OCI-LY7 (cell line): ENCODE results near the gene PPM1A. TPM values are rescaled to one million over a fixed set of nuclear protein-coding genes. Genes with fewer than 3 reads are reported as not detected.

Experiments used
- BruUV-seq: library from RNA; stranded (reverse); fragments of 400-500 nt; replicated peaks from 2 replicates; lab custom pipeline; 2021; lab: Mats Ljungman, UMichigan
- CTCF ChIA-PET: fragments of 300-600 bp; sonication (Branson Sonifier 250); formaldehyde crosslinking; loops from one replicate; lab custom pipeline; 2022; ENCODE audit warnings: antibody characterized with exemption; ENCODE audit not compliant: unreplicated experiment; lab: Charles Lee
- POLR2A ChIA-PET: fragments of 300-600 bp; sonication (Branson Sonifier 250); formaldehyde crosslinking; loops from one replicate; lab custom pipeline; 2022; ENCODE audit warnings: antibody characterized with exemption; lab: Charles Lee
- DNase-seq: peaks from one replicate; pipeline ENCODE4 v3.0.0-alpha.2; 2015; ENCODE audit warnings: low spot score
- H2AFZ ChIP-seq: fragments of 200-600 bp; sonication (generic), shearing (Covaris generic); 2 replicates; pipeline ENCODE4 v1.6.1; 2014; ENCODE audit warnings: mild to moderate bottlenecking, antibody characterized with exemption, low read length, moderate library complexity
- H3K27ac ChIP-seq: fragments of 200-600 bp; sonication (generic); 2 replicates; pipeline ENCODE4 v1.5.1; 2014; ENCODE audit warnings: mixed run types, low read depth, mild to moderate bottlenecking, moderate library complexity, low read length, inconsistent platforms; ENCODE audit not compliant: poor library complexity, severe bottlenecking
- H3K36me3 ChIP-seq: fragments of 200-600 bp; sonication (generic); 2 replicates; pipeline ENCODE4 v1.6.1; 2014; ENCODE audit warnings: mild to moderate bottlenecking, antibody characterized with exemption, low read length, moderate library complexity, mixed read lengths; ENCODE audit not compliant: insufficient read depth
- H3K4me1 ChIP-seq: fragments of 200-600 bp; sonication (generic); 2 replicates; pipeline ENCODE4 v1.5.1; 2014; ENCODE audit warnings: mild to moderate bottlenecking, low read length; ENCODE audit not compliant: insufficient read depth, poor library complexity, severe bottlenecking
- H3K4me2 ChIP-seq: fragments of 200-600 bp; sonication (generic); 2 replicates; pipeline ENCODE4 v1.6.1; 2014; ENCODE audit warnings: mild to moderate bottlenecking, low read length
- H3K4me3 ChIP-seq: fragments of 200-600 bp; sonication (generic); 2 replicates; pipeline ENCODE4 v1.5.1; 2014; ENCODE audit warnings: mild to moderate bottlenecking, low read depth, low read length; ENCODE audit not compliant: poor library complexity, severe bottlenecking
- H3K79me2 ChIP-seq: fragments of 200-600 bp; sonication (generic); 2 replicates; pipeline ENCODE4 v1.6.1; 2016; ENCODE audit warnings: low read depth, mild to moderate bottlenecking, low read length, moderate library complexity, mixed read lengths; ENCODE audit not compliant: insufficient read depth
- H3K9me2 ChIP-seq: fragments of 200-600 bp; sonication (generic); 2 replicates; pipeline ENCODE4 v1.6.1; 2016; ENCODE audit warnings: mild to moderate bottlenecking, low read length, mixed read lengths; ENCODE audit not compliant: insufficient read depth
- H3K9me3 ChIP-seq: fragments of 200-600 bp; sonication (generic); 2 replicates; pipeline ENCODE4 v1.6.1; 2014; ENCODE audit warnings: mild to moderate bottlenecking, mixed run types, low read length, mixed read lengths
- H4K20me1 ChIP-seq: fragments of 200-600 bp; sonication (generic); 2 replicates; pipeline ENCODE4 v1.6.1; 2014; ENCODE audit warnings: mild to moderate bottlenecking, antibody characterized with exemption, low read length, moderate library complexity, mixed read lengths; ENCODE audit not compliant: insufficient read depth
- CTCF ChIP-seq: fragments of 200-600 bp; sonication (generic); conservative IDR thresholded peaks from 2 replicates; pipeline ENCODE4 v1.5.1; 2014; ENCODE audit warnings: mild to moderate bottlenecking, antibody characterized with exemption, low read length, moderate library complexity, mixed read lengths
- EZH2phosphoT487 ChIP-seq: fragments of 200-600 bp; sonication (generic); IDR thresholded peaks from 2 replicates; pipeline ENCODE4 v1.6.1; 2018; ENCODE audit warnings: low read depth, borderline replicate concordance, mild to moderate bottlenecking, mixed run types, antibody characterized with exemption, low read length, moderate library complexity, mixed read lengths
- intact Hi-C: fragments of 100-400 bp; cut with micrococcal nuclease; formaldehyde crosslinking; loops from one replicate; pipeline ENCODE4 v1.10.0; 2022; ENCODE audit not compliant: unreplicated experiment
- total RNA-seq, 2 experiments: library from RNA; depleted of rRNA in 1 of 2; stranded (reverse); fragments of >200 nt in 1 of 2; shearing (Covaris generic) in 1 of 2; gene quantifications; 2 replicates each; pipeline ENCODE4 v1.2.3, GENCODE V29; 2014 to 2022

PPM1A gene
- total RNA-seq, 2 experiments from 2014 or later, result 25.4 to 75.1 TPM

- intact Hi-C loops, result no loop called here
- no TSS peak for BruUV-seq
- POLR2A ChIA-PET, result no interaction called here
- Histone ChIP-seq H3K9me2 (no peaks in the 10 kb centered on the region), H3K4me1 (no peaks in the 10 kb centered on the region), H3K4me2 (no peak overlapping the region), H4K20me1 (no peaks in the 10 kb centered on the region), H3K27ac (no peak overlapping the region), H3K9me3 (peaks cover 10% of the 10 kb centered on the region; the same call in 1 of the 2 replicates), H3K79me2 (no peaks in the 10 kb centered on the region), H3K4me3 (no peak overlapping the region), H3K36me3 (no peaks in the 10 kb centered on the region), H2AFZ (no peak overlapping the region)
- CTCF ChIA-PET, result no interaction called here
- no peak for DNase-seq
- TF ChIP-seq CTCF, result no peak
- TF ChIP-seq EZH2phosphoT487, result no peak
Measured at GRCh38 chr14:60227291-60227690, 21.7 kb upstream of the PPM1A start.

- no TSS peak for BruUV-seq
- Histone ChIP-seq H3K36me3 (no peaks in the 10 kb centered on the region; the same call in 1 of the 2 replicates), H3K9me3 (peaks cover 25% of the 10 kb centered on the region; the same call in 1 of the 2 replicates), H3K79me2 (no peaks in the 10 kb centered on the region), H4K20me1 (no peaks in the 10 kb centered on the region), H3K9me2 (no peaks in the 10 kb centered on the region), H2AFZ (no peak overlapping the region), H3K4me2 (no peak overlapping the region), H3K27ac (no peak overlapping the region), H3K4me1 (no peaks in the 10 kb centered on the region), H3K4me3 (no peak overlapping the region)
- no peak for TF ChIP-seq CTCF
- TF ChIP-seq EZH2phosphoT487, result no peak
- ChIA-PET POLR2A (interaction anchor here (0.6 to 1.6 kb wide), 2 partner anchors 25 to 1247 kb away, joined by 5 to 6 read pairs; no protein-coding TSS in a partner anchor), CTCF (no interaction called here)
- intact Hi-C loops, result no loop called here
- DNase-seq, result no peak
Measured at GRCh38 chr14:60229614-60230013, 19.4 kb upstream of the PPM1A start.

GRCh38 chr14:60232185-60232584, 16.8 kb upstream of the PPM1A start:
- no peak for TF ChIP-seq CTCF
- TF ChIP-seq EZH2phosphoT487, result no peak
- intact Hi-C loops, result no loop called here

More at GRCh38 chr14:60232185-60232584, 16.8 kb upstream of the PPM1A start:
- Histone ChIP-seq H3K4me3 (no peak overlapping the region), H3K36me3 (no peaks in the 10 kb centered on the region; the same call in 1 of the 2 replicates), H3K27ac (no peak overlapping the region), H3K4me2 (no peak overlapping the region), H3K4me1 (no peaks in the 10 kb centered on the region), H3K79me2 (no peaks in the 10 kb centered on the region), H2AFZ (no peak overlapping the region), H4K20me1 (no peaks in the 10 kb centered on the region), H3K9me2 (no peaks in the 10 kb centered on the region), H3K9me3 (peaks cover 25% of the 10 kb centered on the region; the same call in 1 of the 2 replicates)
- no peak for DNase-seq
- BruUV-seq, result no TSS peak
- ChIA-PET POLR2A (no interaction called here), CTCF (no interaction called here)
